ENCODE data around the gene KIAA1210.

Gene KIAA1210

DNA sequence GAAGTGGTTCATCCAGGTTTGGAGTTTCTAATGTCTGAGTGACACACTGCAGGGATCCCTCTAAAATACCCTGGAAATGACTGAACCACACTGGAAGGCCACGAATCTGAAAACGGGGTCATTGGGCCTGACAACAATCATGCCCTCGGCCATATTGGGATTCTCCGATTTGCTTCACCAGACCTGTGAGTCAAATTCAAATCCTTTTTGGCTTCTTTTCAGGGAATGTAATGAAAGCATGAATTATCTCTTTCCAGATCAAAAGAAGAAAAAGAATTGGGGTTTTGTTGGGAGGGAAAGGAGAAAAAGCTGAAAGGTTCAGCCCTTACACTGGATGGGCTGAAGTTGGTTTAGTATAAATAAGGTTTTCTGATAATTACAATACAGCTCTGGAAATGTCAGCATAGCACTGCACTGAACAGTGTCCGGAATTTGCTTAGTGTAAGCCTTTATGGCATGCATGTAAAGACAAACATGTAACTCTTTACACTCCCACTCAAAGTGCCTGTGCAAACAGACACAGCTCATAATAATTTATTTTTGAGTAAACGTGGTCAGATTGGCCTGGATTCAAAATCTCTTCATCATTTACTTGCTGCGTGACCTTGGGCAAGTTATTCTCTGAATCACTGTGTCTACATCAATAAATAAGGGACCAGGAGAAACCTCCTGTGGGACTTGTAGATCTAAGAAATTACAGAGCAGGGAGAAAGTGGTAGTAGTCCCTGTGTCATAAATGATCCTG is 33.4 kb downstream of the KIAA1210 start:
- in situ Hi-C loops (cut with HindIII; ENCODE audit: low sequenced_read_pairs), result no loop called here

DNA sequence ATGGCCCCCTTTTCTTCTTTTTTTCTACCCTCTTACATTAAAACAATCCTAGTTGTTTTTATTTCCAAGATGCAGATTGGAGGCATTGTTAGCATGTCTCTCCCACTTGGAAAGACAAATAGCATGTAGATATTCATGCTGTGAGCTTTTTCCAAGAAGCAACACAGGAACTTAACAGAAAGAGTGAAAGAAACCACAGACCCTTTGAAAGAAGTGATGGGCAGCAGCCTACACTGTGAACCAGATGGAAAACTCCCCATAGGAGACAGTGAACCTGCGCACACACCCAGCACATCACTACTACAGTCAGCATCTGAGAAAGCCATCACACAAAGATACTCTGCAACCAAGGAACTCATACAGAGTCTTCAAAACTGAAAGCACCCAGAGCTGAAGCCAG is 37.0 kb downstream of the KIAA1210 start:
- in situ Hi-C loops (cut with HindIII; ENCODE audit: low sequenced_read_pairs), result no loop called here

DNA sequence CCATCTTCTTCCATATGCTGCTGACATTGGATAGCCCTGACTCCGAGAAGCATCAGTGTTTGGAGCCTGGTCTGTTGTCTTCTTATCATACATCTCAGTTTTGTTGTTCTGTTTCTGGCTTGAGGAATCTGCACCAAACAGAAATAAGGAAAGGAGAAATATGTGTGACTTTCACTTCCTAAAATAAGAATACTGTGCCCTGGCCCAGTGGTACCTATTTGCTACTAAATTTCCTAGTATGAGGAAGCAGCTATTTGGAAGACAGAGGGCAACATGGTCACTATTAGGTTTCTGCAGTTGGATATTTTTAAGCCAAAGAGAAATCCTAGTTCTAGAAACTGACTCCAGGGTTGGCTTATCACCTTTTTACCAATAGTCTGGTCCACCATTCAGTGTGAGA is 38.0 kb downstream of the KIAA1210 start:
- in situ Hi-C loops (cut with HindIII; ENCODE audit: low sequenced_read_pairs), result no loop called here

DNA sequence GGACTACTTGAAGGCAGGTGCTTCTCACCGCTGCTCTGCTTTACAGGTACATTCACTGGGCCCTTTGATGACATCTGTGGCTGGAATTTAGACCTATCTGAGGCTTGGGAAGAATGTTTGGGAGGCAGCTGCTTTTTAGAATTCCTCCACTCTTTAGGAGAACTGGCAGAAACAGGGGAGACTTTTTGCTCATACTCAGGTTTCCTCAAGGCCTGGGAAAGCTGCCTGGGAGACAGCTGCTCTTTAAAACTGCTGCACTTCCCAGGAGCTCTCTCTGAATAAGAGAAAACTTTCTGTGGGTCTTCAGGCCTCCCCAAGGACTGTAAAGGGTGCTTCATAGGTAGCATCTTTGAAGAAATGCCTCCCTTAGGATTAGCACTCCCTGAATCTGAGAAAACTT is 40.5 kb downstream of the KIAA1210 start:
- in situ Hi-C loops (cut with HindIII; ENCODE audit: low sequenced_read_pairs), result no loop called here

DNA sequence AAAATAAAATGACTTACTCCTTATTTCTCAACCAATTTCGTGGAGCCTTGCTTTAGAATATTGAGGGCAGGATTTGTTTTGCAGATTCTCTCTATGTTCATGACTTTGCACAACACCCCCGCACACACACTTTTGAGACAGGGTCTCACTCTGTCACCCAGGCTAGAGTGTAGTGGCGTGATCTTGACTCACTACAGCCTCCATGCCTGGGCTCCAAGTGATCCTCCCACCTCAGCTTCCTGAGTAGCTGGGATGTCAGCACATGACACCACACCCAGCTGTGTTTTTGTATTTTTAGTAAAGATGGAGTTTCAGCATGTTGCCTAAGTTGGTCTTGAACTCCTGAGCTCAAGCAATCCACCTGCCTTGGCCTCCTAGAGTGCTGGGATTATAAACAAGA is 42.8 kb downstream of the KIAA1210 start:
- in situ Hi-C loops (cut with HindIII; ENCODE audit: low sequenced_read_pairs), result no loop called here

DNA sequence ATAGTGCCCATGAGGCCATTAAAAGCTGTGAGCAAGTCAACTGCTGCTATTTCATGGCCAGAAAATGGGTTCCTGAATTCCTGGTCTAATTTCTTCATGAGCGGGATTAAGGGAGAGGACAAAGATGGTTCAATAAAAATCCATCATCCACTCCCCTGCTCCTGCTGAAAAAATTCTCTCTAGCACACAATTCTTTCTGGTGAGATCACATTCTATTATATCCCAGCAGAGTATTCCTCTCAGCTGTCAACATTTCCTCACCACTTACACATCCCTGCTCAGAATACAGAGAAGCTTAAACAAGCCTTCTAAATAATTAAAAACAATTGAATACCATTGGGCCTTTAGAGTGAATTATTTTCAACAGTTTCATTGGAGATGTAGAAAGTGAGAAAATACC is 45.3 kb downstream of the KIAA1210 start:
- in situ Hi-C loops (cut with HindIII; ENCODE audit: low sequenced_read_pairs), result no loop called here

DNA sequence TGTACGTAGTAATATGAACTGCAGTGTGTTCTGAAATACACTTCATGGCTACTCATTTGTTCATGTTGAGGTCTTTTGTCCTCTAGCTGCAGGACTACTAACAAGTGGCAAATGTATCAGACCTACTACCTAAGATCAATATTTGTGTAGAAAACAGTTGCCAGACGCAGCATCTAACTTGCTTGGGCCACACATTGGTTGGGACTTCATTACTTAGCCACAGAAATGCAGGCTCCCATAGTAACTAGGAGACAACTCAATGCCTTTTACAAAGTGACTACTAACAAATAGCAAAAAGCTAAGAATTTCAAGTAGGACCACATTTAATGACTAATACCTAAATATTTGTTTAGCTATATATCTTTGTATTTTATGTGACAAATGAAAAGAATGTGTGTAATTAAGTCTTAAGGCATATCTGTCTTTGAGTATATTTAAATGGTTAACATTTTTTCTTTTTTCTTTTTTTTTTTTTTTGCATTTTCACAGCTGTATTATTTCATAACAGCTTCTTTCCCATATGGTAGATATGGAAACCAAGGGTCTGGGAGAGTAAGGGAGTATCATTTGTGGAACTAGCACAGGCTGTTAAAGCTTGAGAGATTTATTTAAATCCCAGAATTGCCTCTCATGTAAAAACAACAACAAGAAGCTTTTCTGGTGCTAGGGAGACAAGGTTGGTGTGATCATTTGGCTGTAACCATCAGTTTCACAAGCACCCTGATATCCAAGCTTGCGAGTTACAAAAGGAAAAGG is 52.2 kb downstream of the KIAA1210 start:
- in situ Hi-C loops (cut with HindIII; ENCODE audit: low sequenced_read_pairs), result no loop called here

DNA sequence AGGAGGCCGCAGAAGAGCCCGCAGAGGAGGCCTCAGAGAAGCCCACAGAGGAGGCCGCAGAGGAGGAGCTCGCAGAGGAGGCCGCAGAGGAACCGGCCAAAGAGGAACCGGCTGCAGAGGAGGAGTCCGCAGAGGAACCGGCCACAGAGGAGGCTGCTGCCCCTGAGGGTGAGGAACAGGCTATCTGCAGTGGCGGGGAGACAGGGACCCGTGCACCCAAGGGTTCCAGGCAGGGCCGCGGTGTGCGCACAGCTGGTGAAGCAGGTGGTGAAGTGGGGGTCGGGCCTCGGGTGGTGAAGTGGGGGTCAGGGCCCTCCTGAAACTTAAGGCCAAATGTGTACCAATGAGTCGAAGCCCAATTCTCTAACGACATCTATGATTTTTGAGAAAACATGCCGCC is 53.7 kb downstream of the KIAA1210 start:
- in situ Hi-C loops (cut with HindIII; ENCODE audit: low sequenced_read_pairs), result no loop called here

DNA sequence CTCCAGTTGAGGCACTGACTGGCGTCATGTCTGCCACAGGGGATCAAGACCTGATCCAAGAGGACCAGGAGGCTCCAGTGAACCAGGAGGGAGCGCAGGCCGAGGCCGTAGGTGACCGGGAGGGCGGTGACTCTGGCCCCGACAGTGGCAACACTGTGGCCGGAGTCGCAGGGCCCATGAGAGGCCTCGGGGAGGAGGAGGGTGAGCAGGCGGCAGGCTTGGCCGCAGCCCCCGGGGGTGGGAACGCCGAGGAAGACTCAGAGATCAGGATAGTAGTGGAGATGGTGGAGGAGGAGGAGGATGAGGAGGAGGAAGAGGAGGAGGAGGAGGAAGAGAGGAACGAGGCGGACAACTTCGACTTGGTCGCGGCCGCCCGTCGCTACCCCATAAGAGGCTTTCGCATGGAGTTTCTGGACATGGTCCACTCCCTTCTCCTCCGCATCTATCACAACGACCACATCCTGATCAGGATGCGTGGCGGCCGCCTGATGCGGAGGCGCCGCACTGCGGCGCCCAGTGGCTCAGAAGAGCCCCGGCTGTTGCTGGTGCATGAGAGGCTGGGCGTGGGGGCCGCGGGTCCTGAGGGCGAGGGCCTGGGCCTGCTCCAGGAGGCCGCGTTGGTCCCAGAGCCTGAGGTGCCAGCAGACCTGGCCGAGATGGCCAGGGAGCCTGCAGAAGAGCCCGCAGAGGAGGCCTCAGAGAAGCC is 54.3 kb downstream of the KIAA1210 start:
- in situ Hi-C loops (cut with HindIII; ENCODE audit: low sequenced_read_pairs), result no loop called here

DNA sequence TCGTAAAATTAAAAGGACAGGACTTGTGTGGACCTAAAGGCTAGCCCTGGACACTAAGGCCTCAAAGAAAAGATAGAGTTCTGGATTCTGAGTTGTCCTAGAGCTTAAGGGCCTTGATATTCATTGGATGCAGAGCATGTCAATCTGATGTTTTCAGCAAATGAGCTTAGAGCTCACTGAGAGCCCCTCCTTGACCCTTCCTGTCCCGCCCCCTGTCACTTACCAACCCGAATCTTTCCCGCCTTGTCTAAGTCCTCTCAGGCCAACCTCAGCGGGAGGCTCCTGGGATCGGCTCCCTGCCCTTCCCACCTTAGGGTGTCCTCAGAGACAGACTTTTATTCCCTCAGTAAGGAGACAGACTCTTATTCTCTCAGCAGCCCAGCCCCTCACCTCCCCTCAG is 54.9 kb downstream of the KIAA1210 start, which contains the start of gene CT47C1:
TSS of gene CT47C1 (plus strand) at position 250 of the 400 bp plus-strand sequence. CDS start 233 bp downstream, outside the sequence.
- in situ Hi-C loops (cut with HindIII; ENCODE audit: low sequenced_read_pairs), result no loop called here

DNA sequence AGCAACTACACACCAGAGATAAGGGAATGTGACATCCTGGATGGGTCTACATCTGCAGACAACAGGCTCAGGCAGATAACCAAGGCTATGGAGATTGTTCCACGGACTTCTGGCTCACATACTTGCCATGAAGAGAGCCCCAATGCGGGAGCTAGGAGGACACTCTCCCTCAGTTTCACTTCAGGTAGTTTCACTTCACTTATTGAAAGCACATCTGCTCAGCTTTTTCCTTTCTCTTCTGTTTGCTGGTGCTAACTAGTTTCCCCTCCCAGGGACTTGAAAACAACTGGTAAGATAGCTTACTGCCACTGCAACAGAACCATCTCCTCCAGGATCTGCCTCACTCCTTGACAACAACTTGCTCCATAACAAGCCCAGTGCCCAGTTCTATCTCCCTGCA is 56.2 kb downstream of the KIAA1210 start:
- in situ Hi-C loops (cut with HindIII; ENCODE audit: low sequenced_read_pairs), result no loop called here

DNA sequence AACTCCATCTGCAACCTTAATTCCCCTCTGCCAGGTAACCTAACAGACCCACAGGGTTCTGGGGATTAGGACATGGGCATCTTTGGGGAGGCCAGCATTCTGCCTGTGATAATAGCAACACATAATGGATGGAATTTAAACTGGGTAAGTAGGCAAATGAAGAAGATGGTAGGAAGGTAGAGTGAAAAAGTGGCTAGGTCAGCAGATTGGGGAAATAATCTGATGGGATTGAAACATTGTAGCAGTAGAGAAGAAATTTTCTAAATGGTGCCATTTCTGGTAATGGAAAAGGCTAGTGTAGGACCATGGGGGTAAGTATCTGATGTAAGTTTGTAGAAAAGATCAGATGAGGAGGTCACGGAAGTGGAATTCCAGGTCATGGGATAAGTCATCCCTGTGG is 57.9 kb downstream of the KIAA1210 start:
- in situ Hi-C loops (cut with HindIII; ENCODE audit: low sequenced_read_pairs), result no loop called here

DNA sequence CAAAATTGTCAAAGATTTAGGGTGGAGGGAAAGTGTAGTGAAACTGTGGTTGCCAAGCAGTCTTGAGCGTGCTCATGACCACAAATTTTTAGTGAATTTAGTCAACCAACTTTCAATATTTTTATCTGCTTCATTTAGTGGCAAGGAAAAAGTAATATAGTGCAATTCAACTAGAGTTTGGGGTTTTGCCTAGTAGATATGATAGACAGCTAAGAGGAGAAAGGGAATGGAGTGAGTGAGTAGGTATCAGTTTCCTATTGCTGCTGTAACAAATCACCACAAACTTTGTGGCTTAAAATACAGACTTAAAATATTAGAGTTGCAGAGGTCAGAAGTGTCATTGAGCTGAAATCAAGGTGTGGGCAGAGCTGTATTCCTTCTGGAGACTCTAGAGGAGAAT is 58.5 kb downstream of the KIAA1210 start:
- in situ Hi-C loops (cut with HindIII; ENCODE audit: low sequenced_read_pairs), result no loop called here

DNA sequence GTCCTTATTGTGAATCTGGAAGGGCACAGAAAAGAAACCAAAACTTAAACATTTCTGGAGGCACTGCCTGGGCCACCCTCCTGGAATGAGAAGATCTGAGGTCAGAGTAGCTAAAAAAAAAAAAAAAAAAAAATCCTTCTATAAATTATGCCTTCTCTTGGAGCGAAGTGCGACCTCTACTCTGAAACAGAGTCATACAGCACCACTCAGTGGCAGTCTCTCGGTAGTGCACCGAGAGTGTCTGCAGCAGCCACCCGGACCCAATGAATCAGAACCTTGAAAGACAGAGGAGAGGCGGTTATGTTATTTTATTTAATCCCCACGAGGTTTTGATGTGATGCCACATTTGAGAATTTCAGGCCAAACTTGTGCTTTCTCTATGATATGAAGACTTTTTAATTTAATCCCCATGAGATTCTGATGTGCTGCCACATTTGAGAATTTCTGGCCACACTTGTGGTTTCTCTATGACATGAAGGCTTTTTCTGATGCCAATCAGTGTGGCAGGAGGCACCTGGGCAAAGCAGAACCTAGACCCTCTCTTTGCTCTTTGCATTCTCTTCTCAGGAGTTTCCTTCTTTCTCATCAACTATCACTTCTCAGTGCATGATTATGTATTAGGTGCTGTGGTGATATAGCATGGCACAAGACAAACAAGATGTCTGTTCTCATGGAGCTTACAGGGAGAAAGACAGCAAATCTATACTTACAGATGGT is 60.4 kb downstream of the KIAA1210 start:
- in situ Hi-C loops (cut with HindIII; ENCODE audit: low sequenced_read_pairs), result no loop called here

DNA sequence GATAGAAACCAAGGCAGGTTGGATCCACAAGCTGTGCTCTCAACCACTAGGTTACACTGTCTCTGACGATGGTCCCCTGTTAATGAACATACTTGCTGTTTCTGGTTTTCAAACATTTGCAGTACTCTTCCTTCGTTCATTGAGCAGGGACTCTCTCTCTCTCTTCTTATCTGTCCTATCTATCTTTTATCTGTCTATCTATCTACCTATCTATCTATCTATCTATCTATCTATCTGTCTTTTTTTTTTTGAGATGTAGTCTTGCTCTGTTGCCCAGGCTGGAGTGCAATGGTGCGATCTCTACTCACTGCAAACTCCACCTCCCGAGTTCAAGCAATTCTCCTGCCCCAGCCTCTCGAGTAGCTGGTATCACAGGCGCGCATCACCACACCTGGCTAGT is 64.2 kb downstream of the KIAA1210 start:
- in situ Hi-C loops (cut with HindIII; ENCODE audit: low sequenced_read_pairs), result no loop called here

DNA sequence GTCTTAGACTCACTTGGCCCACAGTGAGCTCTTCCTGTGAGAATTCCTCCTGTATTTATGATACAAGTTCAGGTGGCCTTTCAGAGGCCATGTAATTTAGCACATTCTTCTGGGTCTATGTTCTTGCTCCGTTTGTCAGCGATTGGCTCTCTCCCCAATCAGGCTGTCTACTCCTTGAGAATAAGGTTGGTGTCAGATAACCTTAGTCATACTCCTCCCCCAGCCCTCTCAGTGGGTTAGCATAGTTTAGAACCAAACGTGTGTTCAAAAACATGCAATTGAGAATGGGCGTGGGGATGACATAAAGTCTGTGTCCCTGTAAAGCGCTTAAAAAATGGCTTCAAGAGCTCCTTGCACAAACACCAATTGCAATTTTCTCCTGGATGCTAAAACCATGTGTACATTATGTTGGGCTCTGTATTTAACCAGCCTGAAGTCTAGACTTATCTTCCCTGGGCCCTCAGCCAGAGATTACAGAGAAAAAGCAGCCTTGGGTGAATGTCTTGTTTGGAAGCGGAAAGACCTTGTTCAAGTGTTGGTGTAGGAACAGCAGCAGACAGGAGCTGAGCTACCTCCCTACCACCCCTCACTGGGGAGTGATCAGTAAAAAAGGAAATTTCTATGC is 64.8 kb downstream of the KIAA1210 start:
- in situ Hi-C loops (cut with HindIII; ENCODE audit: low sequenced_read_pairs), result no loop called here

DNA sequence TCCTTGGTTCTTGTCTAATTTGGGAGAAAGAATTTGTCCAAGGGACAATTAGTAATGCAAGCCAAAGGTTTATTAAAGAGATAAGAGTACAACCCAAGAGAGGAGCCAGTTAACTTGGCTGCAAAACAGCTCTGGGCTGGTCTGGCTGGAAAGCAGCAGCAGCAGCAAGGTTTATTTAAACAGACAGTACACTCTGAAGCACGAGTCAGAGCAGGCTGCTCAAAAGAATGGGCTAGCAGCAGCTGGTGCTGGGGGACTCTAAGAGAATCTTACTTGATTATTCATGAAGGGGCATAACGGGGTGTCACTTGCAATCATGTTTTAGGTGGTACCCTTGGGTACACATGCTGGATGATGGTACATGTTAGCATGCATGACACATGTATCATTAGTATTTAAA is 71.9 kb downstream of the KIAA1210 start:
- in situ Hi-C loops (cut with HindIII; ENCODE audit: low sequenced_read_pairs), result loop anchor here (5.0 kb wide), 1 partner anchor 33 kb away; no protein-coding TSS in a partner anchor

DNA sequence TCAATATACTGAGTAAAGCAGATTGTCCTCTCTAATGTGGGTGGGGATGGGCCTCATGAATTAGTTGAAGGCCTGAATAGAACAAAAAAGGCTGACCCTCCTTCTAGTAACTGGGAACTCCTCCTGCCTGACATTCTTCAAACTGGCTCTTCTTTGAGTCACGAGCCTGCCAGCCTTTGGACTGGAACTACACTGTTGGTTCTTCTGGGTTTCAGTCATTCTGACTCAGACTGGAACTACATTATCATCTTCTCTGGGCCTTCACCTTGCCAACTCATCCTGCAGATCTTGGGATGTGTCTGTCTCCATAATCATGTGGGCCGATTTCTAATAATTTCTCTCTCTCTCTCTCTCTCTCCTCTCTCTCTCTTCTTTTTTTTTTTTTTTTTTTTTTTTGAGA is 81.7 kb downstream of the KIAA1210 start:
- in situ Hi-C loops (cut with HindIII; ENCODE audit: low sequenced_read_pairs), result no loop called here

DNA sequence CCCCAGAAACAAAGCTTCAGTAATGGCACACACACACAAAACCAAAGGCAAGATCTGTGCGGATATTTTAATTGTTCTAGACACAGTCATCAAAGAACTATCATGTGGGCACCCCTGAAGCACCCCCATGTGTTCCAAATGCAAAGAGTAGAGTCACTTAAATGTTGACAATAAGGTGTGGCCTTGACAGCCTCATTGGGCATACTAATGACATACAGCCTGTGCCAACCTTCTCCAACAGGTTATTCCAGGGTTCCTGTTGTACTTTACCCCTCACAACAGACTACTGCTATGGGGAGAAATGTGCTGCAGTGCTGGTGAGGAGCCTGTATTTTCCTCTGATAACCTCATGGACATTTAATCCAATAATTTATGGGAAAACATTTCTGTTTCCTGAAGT is 84.6 kb downstream of the KIAA1210 start:
- in situ Hi-C loops (cut with HindIII; ENCODE audit: low sequenced_read_pairs), result no loop called here

DNA sequence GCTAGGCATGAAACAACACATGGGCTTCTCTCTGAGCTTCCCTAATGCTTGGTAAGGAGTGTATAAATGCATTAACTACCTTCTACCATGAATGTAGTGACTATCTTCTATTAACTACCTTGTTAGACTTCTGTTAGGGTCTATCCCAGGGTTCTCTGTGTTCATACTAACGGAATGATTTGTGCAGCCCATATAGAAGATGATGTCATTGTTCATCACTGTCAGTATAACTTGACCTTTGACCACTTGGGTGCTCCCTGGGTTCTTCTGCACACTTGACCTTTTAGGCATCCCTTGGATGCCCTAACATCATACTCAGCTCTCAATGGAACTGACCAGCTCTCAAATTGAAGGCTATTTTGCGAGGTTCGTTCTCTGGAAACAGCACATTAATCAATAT is 85.6 kb downstream of the KIAA1210 start:
- in situ Hi-C loops (cut with HindIII; ENCODE audit: low sequenced_read_pairs), result no loop called here

DNA sequence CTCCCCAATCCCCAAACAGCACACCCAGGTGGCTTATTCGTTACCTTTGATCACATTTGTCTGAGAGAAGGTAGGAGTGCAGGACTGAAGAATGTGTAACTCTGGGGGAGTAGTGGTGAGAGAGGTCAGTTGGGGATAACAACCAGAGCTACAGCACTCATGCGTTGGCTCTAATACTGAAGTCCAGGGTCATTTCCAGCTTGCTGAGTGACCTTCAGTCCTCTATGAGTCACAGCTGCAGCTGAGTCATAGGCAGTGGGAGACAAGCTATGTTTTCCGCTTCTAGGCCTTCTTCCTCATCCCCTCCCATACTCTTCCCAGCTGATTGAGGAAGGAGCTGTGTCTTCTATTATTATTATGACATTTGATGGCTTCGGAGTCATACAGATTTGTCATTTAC is 86.4 kb downstream of the KIAA1210 start:
- in situ Hi-C loops (cut with HindIII; ENCODE audit: low sequenced_read_pairs), result no loop called here

Measured in endothelial cell of hepatic sinusoid (primary cell).